OCI-LY1 (cell line): ENCODE data around the gene OR4D1.
A peak's percentile ranks its signal among the peaks of the same experiment; 100 is the strongest.

ENCODE experiments used
- CTCF ChIP-seq: fragments of 200-600 bp; sonication (generic), shearing (Covaris generic); IDR thresholded peaks from 2 replicates; pipeline ENCODE4 v1.5.1; 2017; ENCODE audit warnings: mild to moderate bottlenecking, antibody characterized with exemption, low read length, moderate library complexity, mixed read lengths
- EZH2 ChIP-seq: fragments of 200-600 bp; sonication (generic), shearing (Covaris generic); IDR thresholded peaks from 2 replicates; pipeline ENCODE4 v1.8.0; 2017; ENCODE audit warnings: borderline replicate concordance, mixed run types, mild to moderate bottlenecking, antibody characterized with exemption, low read length, moderate library complexity, mixed read lengths

GRCh38 chr17:58136669-58137279 lies 11.4 kb upstream of the OR4D1 start:
- no peak for TF ChIP-seq EZH2
- TF ChIP-seq CTCF: peak; percentile 61
